ENCODE data around the gene GNPTG.
A peak's percentile ranks its signal among the peaks of the same experiment; 100 is the strongest.

GNPTG gene

DNA sequence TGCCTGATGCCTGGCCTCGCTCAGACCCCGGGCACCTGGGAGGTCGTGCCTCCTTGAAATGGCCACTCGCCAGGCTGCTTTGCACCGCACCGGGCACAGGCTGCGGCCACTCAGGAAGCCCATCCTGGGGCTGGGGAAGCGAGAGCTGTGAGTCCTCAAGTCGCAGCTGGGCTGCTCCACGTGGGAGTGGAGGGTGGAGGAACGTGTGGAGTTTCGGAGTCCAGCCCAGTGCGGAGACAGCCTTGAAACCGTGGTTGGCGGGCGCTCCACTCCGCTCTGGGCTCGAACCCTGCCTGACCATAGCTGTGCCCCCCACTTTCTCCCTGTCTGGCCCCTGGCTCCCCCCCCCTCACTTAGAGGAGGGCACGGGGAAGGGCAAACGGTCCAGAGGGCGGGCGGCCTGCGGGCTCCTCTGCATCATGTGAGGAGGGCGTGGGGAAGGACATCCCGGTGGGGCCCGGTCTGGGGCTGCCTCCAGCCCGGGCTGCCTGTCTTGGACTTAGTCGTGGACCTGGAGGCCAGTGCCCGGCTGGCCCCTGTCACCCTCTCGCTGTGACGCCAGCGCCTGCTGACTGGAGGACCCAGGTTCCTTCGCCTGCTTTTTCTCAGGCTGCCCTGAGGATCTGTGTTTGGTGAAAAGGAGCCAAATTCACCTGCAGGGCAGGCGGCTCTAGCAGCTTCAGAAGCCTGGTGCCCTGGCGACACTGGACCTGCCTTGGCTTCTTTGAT is 39.8 kb upstream of the GNPTG start:
- peaks cover 0 to 42% (median 38%) of the 10 kb centered on the region in 5 donors for H3K36me3 ChIP-seq (ENCODE audit: control insufficient read depth in 5 of 5, insufficient read depth in 5 of 5, low read length in 5 of 5)
- H3K9ac ChIP-seq (ENCODE audit: low read length in 5 of 5): peak overlapping the region in 4 of 5 donors; percentile 67 to 83 (median 77)
- no peaks in the 10 kb centered on the region for H3K27me3 ChIP-seq (ENCODE audit: control insufficient read depth in 5 of 5, insufficient read depth in 4 of 5, low read length in 5 of 5)
- H3K27ac ChIP-seq (ENCODE audit: low read depth, low read length): peak overlapping the region; percentile 30
- no peaks in the 10 kb centered on the region for H3K9me3 ChIP-seq (ENCODE audit: control insufficient read depth in 5 of 5, low read length in 5 of 5)
- peaks cover 13 to 46% (median 36%) of the 10 kb centered on the region in 5 donors for H3K4me1 ChIP-seq (ENCODE audit: control insufficient read depth in 5 of 5, insufficient read depth in 5 of 5, low read length in 5 of 5)
- H3K4me3 ChIP-seq (ENCODE audit: low read depth in 1 of 5, low read length in 5 of 5): peak overlapping the region in 4 of 5 donors; percentile 22 to 82 (median 68)

DNA sequence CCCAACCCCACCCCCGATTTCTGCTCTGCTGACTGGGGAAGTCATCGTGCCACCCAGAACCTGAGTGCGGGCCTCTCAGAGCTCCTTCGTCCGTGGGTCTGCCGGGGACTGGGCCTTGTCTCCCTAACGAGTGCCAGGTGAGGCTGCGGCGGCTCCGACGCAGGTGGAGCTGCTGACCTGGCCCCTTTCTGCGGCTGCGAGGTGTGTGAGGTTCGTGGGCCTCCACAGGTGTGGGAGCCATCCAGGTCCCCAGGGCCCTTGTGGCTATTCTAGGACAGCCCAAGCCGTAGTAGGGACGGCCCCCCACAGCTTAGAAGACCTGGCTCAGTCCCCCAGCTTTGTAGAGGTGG is 39.3 kb upstream of the GNPTG start:
- Histone ChIP-seq H3K27ac (ENCODE audit: low read depth, low read length) (peak overlapping the region; percentile 30), H3K4me3 (ENCODE audit: low read depth in 1 of 5, low read length in 5 of 5) (peak overlapping the region in 2 of 5 donors; percentile 72 to 82), H3K4me1 (ENCODE audit: control insufficient read depth in 5 of 5, insufficient read depth in 5 of 5, low read length in 5 of 5) (peaks cover 14 to 46% (median 36%) of the 10 kb centered on the region in 5 donors), H3K36me3 (ENCODE audit: control insufficient read depth in 5 of 5, insufficient read depth in 5 of 5, low read length in 5 of 5) (peaks cover 0 to 47% (median 43%) of the 10 kb centered on the region in 5 donors), H3K9me3 (ENCODE audit: control insufficient read depth in 5 of 5, low read length in 5 of 5) (no peaks in the 10 kb centered on the region), H3K9ac (ENCODE audit: low read length in 5 of 5) (peak overlapping the region in 2 of 5 donors; percentile 28 to 67), H3K27me3 (ENCODE audit: control insufficient read depth in 5 of 5, insufficient read depth in 4 of 5, low read length in 5 of 5) (no peaks in the 10 kb centered on the region)

DNA sequence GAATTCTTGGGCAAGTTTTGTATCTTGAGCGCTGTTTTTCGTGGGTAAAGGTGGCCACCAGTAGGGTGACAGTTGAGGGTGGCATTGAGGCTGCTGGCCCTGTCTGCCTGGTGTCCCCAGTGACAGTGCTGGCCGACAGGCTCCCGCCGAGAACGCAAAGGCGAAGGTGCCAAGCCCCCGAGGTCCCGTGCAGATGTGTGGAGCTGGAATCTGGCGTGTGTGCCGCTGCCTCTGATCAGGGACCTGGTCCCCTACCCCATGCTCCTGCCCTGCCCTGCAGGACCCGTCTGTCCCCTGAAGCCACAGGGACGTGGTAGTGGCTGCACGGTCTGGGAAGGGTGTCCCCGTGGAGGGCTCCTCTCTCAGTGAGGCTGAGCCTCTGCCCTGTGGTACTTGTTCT is 38.8 kb upstream of the GNPTG start:
- Histone ChIP-seq H3K36me3 (ENCODE audit: control insufficient read depth in 5 of 5, insufficient read depth in 5 of 5, low read length in 5 of 5) (peaks cover 0 to 52% (median 48%) of the 10 kb centered on the region in 5 donors), H3K4me3 (ENCODE audit: low read depth in 1 of 5, low read length in 5 of 5) (no peak overlapping the region), H3K4me1 (ENCODE audit: control insufficient read depth in 5 of 5, insufficient read depth in 5 of 5, low read length in 5 of 5) (peaks cover 14 to 46% (median 36%) of the 10 kb centered on the region in 5 donors), H3K9me3 (ENCODE audit: control insufficient read depth in 5 of 5, low read length in 5 of 5) (no peaks in the 10 kb centered on the region), H3K27me3 (ENCODE audit: control insufficient read depth in 5 of 5, insufficient read depth in 4 of 5, low read length in 5 of 5) (no peaks in the 10 kb centered on the region), H3K9ac (ENCODE audit: low read length in 5 of 5) (peak overlapping the region in 1 of 5 donors; percentile 28), H3K27ac (ENCODE audit: low read depth, low read length) (no peak overlapping the region)

DNA sequence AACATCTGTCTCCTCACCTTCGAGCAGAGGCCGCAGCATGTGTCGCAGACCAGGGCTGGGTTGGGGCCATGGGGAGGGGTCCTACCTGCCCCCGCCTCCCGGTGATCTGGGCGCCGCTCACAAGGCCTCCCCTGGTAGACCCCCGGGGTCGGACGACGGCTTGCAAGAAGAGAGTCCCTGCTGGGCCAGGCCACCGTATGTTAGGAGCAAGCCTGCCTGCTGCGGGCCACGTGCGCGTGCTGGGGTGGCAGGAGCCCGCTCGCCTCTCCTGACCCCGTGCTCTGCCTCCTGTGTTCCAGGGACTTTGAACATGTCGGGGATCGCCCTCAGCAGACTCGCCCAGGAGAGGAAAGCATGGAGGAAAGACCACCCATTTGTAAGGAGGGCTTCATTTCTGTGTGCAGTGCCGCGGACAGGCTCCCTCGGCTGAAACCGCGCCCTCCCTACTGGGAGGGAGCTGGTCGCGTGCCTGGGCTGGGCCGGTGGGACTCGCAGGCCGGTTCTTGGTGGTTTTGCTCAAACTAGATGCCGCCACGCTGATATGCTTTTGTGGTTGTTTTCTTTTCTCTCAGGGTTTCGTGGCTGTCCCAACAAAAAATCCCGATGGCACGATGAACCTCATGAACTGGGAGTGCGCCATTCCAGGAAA is 37.9 kb upstream of the GNPTG start:
- Histone ChIP-seq H3K4me3 (ENCODE audit: low read depth in 1 of 5, low read length in 5 of 5) (no peak overlapping the region), H3K27ac (ENCODE audit: low read depth, low read length) (no peak overlapping the region), H3K36me3 (ENCODE audit: control insufficient read depth in 5 of 5, insufficient read depth in 5 of 5, low read length in 5 of 5) (peaks cover 0 to 61% (median 57%) of the 10 kb centered on the region in 5 donors), H3K27me3 (ENCODE audit: control insufficient read depth in 5 of 5, insufficient read depth in 4 of 5, low read length in 5 of 5) (no peaks in the 10 kb centered on the region), H3K9ac (ENCODE audit: low read length in 5 of 5) (no peak overlapping the region), H3K9me3 (ENCODE audit: control insufficient read depth in 5 of 5, low read length in 5 of 5) (no peaks in the 10 kb centered on the region), H3K4me1 (ENCODE audit: control insufficient read depth in 5 of 5, insufficient read depth in 5 of 5, low read length in 5 of 5) (peaks cover 14 to 43% (median 33%) of the 10 kb centered on the region in 5 donors)

DNA sequence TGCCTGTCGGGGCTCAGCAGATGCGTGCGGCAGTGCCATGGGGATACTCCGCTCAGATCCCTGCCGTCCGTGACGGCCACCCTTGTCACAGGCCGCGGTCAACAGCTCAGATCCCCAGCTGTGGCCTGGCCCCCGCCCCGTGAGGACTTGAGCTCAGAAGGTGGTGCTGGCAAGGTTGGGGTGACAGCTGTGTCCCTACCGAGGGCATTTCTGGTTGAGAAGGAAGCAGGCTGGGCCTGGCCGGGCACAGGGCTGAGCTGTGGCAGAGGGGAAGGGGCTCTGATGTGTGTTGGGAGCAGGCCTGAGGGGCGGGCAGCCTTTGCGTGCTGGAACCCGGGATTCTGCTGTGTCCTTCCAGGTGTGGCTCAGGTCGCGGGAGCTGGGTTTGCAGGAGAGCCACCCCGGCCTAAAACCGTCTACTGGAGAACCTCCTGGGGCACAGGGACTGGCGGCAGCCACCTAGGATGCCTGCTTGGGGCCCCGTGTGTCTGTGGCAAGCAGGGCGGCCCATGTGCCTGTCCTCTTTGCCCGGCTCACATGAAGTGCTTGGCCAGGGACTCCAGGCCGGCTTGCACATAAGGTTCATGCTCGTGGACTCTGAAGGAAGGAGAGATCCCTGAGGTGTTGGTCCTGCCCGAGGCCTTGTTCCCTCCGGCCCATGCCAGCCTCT is 37.2 kb upstream of the GNPTG start:
- no peaks in the 10 kb centered on the region for H3K27me3 ChIP-seq (ENCODE audit: control insufficient read depth in 5 of 5, insufficient read depth in 4 of 5, low read length in 5 of 5)
- no peaks in the 10 kb centered on the region for H3K9me3 ChIP-seq (ENCODE audit: control insufficient read depth in 5 of 5, low read length in 5 of 5)
- no peak overlapping the region for H3K4me3 ChIP-seq (ENCODE audit: low read depth in 1 of 5, low read length in 5 of 5)
- peaks cover 14 to 43% (median 31%) of the 10 kb centered on the region in 5 donors for H3K4me1 ChIP-seq (ENCODE audit: control insufficient read depth in 5 of 5, insufficient read depth in 5 of 5, low read length in 5 of 5)
- no peak overlapping the region for H3K9ac ChIP-seq (ENCODE audit: low read length in 5 of 5)
- H3K36me3 ChIP-seq (ENCODE audit: control insufficient read depth in 5 of 5, insufficient read depth in 5 of 5, low read length in 5 of 5): peaks cover 0 to 68% (median 64%) of the 10 kb centered on the region in 5 donors
- no peak overlapping the region for H3K27ac ChIP-seq (ENCODE audit: low read depth, low read length)

DNA sequence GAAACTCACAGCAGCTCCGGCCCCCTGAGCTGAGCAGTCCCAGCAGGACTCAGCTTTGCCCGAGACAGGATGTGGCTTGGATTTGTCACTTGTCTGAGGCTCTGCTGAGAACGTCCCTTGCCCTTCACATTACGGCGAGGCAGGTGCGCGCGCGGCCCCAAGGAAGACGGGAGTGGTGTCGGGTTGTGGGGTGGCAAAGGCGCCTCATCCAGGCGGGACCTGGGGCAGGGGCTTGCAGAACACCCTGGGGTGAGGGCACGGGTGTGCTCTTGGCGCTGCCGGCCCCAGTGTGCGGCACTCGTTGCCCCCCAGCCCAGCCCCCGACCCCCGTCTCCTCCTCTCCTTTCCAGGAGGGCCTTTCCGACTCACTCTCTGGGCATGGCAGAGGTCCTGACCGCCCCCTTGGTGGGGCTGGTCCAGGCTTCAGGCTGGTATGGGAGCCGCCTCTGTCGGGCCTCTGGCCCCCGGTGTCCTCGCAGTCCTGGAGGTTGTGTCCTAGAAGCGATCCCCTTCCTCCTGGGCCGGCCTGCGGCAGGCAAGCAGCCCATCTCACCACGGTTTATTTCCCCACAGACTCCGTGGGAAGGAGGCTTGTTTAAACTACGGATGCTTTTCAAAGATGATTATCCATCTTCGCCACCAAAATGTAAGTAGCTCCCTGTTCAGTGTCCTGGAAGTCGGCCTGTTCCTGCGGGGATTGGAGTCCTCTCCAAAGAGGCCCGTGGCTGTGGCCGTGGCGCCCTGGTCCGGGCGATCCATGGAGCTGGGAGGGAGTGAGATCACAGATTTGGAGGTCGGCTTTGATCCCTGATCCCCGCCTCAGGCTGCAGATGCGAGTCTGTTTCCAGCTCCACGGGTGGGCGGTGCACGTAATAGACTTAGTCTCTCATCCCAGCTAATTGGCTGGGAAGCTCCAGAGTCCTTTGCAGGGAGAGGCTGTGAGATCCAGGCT is 36.4 kb upstream of the GNPTG start:
- Histone ChIP-seq H3K4me1 (ENCODE audit: control insufficient read depth in 5 of 5, insufficient read depth in 5 of 5, low read length in 5 of 5) (peaks cover 12 to 41% (median 28%) of the 10 kb centered on the region in 5 donors), H3K36me3 (ENCODE audit: control insufficient read depth in 5 of 5, insufficient read depth in 5 of 5, low read length in 5 of 5) (peaks cover 0 to 76% (median 72%) of the 10 kb centered on the region in 5 donors), H3K9ac (ENCODE audit: low read length in 5 of 5) (no peak overlapping the region), H3K9me3 (ENCODE audit: control insufficient read depth in 5 of 5, low read length in 5 of 5) (no peaks in the 10 kb centered on the region), H3K27ac (ENCODE audit: low read depth, low read length) (no peak overlapping the region), H3K4me3 (ENCODE audit: low read depth in 1 of 5, low read length in 5 of 5) (no peak overlapping the region), H3K27me3 (ENCODE audit: control insufficient read depth in 5 of 5, insufficient read depth in 4 of 5, low read length in 5 of 5) (no peaks in the 10 kb centered on the region)

DNA sequence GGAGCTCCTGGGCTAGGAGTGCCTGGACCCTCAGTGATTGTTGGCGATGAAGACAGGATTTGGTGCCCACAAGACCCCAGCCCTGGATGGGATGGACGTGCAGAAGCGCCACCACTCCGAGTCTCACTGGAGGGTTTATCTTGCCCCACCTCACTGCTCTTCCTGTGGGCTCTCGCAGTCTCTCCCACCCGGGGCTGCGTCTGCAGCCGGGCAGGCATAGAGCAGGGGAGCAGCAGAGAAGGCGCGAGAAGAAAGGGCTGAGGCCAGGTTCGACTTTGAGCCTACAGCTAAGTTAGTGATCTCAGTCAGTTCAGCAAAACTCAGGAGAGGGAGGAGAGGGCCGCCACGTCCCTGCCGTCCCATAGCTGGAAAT is 35.7 kb upstream of the GNPTG start:
- no peaks in the 10 kb centered on the region for H3K27me3 ChIP-seq (ENCODE audit: control insufficient read depth in 5 of 5, insufficient read depth in 4 of 5, low read length in 5 of 5)
- H3K4me1 ChIP-seq (ENCODE audit: control insufficient read depth in 5 of 5, insufficient read depth in 5 of 5, low read length in 5 of 5): peaks cover 8 to 34% (median 22%) of the 10 kb centered on the region in 5 donors
- H3K36me3 ChIP-seq (ENCODE audit: control insufficient read depth in 5 of 5, insufficient read depth in 5 of 5, low read length in 5 of 5): peaks cover 0 to 83% (median 79%) of the 10 kb centered on the region in 5 donors

DNA sequence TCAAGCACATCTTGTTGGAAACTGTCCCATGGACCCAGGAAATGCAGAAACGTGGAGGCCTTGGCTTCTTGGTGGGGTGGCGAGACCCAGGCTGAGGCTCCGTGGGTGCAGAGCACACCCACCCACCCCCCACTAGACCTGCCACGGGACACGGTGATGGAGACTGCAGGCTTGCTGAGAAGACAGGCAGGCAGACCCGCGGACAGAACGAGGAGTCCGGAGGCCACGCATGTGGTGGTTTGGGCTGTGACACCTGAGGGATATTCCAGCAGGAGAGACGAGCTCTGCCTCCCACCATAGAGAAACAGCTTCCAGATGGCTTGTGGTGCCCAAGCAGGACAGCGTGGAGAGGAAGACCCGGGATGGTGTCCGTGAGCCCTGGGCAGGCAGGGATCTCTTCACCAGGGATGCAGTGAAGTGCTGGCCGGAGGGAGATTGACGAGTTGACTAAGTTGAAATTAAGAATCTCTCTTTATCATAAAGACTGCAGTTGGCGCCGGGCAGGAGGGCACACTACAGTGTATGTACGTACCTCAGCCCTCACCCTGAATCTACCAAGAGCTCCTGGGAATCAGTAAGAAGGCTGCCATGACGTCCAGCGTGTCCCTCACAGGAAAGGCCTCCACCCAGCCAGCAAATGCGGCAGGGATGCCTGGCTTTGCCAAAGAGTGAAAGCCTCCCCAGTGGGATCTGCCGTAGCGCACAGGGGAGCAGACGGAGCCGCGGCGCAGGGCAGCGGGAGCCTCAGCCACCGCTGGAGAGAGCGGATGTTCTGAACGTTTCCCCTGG is 34.1 kb upstream of the GNPTG start:
- Histone ChIP-seq H3K27ac (ENCODE audit: low read depth, low read length) (no peak overlapping the region), H3K36me3 (ENCODE audit: control insufficient read depth in 5 of 5, insufficient read depth in 5 of 5, low read length in 5 of 5) (peaks cover 0 to 90% (median 88%) of the 10 kb centered on the region in 5 donors), H3K4me3 (ENCODE audit: low read depth in 1 of 5, low read length in 5 of 5) (no peak overlapping the region), H3K27me3 (ENCODE audit: control insufficient read depth in 5 of 5, insufficient read depth in 4 of 5, low read length in 5 of 5) (no peaks in the 10 kb centered on the region), H3K9ac (ENCODE audit: low read length in 5 of 5) (no peak overlapping the region), H3K9me3 (ENCODE audit: control insufficient read depth in 5 of 5, low read length in 5 of 5) (no peaks in the 10 kb centered on the region), H3K4me1 (ENCODE audit: control insufficient read depth in 5 of 5, insufficient read depth in 5 of 5, low read length in 5 of 5) (peaks cover 1 to 18% (median 5%) of the 10 kb centered on the region in 5 donors)

More for the DNA sequence above, 35.7 kb upstream of the GNPTG start:
- Histone ChIP-seq H3K9ac (ENCODE audit: low read length in 5 of 5) (no peak overlapping the region), H3K9me3 (ENCODE audit: control insufficient read depth in 5 of 5, low read length in 5 of 5) (no peaks in the 10 kb centered on the region), H3K27ac (ENCODE audit: low read depth, low read length) (no peak overlapping the region), H3K4me3 (ENCODE audit: low read depth in 1 of 5, low read length in 5 of 5) (no peak overlapping the region)

DNA sequence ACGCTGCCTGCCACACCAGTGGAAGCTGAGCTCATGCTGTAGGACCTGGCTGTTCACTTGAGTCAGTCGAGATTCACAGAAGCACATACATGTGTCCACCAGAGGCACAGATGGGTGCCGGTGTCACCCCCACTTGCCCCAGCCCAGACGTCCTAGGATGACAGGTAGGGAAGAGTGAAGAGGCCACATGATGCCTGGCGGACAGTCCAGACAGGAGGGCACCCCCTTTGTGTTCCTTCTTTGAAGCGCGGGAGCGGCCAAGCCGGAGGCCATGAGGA is 33.5 kb upstream of the GNPTG start:
- Histone ChIP-seq H3K4me3 (ENCODE audit: low read depth in 1 of 5, low read length in 5 of 5) (no peak overlapping the region), H3K9ac (ENCODE audit: low read length in 5 of 5) (no peak overlapping the region), H3K36me3 (ENCODE audit: control insufficient read depth in 5 of 5, insufficient read depth in 5 of 5, low read length in 5 of 5) (peaks cover 0 to 88% (median 85%) of the 10 kb centered on the region in 5 donors), H3K27ac (ENCODE audit: low read depth, low read length) (no peak overlapping the region), H3K4me1 (ENCODE audit: control insufficient read depth in 5 of 5, insufficient read depth in 5 of 5, low read length in 5 of 5) (peaks cover 0 to 13% (median under 1%) of the 10 kb centered on the region in 5 donors), H3K27me3 (ENCODE audit: control insufficient read depth in 5 of 5, insufficient read depth in 4 of 5, low read length in 5 of 5) (no peaks in the 10 kb centered on the region), H3K9me3 (ENCODE audit: control insufficient read depth in 5 of 5, low read length in 5 of 5) (no peaks in the 10 kb centered on the region)

Data from subcutaneous abdominal adipose tissue (tissue), 5 donors.